GM19238 (cell line): ENCODE results near the gene NINJ1.

ENCODE experiments used
- DNase-seq: peaks from one replicate; pipeline ENCODE4 v3.0.0; 2011; ENCODE audit warnings: low spot score; ENCODE audit not compliant: insufficient read length

NINJ1 gene, protein sequence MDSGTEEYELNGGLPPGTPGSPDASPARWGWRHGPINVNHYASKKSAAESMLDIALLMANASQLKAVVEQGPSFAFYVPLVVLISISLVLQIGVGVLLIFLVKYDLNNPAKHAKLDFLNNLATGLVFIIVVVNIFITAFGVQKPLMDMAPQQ

DNA sequence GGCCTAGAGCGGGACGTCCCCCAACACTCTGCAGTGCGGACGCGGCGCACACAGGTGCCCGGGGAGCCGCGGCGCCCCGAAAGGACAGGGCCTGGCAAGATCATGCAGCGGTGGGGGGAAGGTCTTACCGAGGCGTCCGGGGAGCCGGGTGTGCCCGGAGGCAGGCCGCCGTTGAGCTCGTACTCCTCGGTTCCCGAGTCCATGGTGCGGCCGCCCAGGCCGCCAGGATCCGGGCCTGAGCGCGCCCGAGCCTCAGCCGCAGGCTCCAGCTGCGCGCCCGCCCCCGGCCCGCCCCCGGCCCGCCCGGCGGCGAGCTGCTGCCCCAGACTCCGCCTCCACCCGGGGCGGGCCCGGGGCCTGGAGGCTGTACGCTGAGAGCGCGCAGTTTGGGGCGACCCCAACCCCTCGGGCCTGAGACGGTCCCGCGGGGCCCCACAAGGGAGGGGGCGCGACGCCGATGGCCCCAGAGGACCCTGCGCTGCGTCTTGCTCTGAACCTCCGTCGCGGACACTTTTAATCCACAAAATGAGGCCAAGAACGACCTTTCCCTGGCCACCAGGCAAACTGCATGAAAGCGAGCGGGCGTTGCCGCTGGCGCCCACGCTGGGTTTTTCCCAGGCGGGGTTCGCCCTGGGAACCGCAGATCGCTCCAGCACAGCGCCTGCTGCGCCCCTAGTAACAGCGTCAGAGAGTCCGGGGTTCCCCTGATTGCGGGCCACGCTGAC lies at the start of gene NINJ1:
TSS of gene NINJ1 (minus strand) at position 237 of the 725 bp plus-strand sequence. CDS start at position 203, 34 bp downstream.
- DNase-seq = peak; percentile 81

DNA sequence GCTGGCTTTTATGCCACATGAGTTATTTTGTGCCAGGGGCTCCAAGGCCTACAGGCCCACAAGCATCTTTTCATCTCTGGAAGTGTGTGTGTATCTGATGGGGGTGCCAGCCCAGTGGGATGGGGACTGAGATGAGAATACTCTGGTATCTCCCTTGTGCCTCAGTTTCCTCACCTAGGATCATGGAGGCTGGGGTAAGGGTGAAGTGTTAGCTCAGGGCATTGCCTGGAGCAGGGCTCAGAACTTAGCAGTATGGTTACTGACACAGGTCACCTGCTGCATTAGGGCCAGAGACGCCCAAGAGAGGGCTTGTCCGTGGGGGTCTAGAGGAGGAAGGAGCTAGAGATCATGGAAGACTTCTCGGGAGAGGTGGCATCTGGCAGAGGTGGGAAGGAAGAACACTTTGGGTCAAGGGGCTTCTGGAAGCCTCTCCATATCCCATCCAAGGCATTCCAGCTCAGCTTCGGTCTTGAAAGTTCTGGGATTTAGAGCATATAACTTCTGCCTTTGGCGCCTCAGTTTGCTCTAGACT lies 49.1 kb upstream of the NINJ1 start:
- no peak for DNase-seq

DNA sequence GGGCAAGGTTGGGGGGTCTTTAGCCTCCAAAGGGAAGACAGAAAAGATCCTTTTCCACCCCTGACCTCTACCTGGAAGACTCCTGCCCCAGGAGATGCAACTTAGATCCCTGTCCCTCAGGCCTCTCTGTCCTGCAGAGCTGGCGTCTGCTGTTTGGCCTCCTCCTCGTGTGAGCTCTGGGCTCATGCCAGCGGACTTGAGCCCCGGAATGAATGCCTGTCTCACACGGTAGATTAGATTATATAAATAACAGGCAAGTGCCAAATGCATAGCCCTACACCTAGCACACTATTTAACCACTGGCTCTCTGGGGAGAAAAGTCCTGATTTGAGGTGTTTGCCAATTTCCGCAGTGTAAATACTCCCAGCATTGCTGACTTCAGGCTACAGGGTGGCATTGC lies 48.5 kb upstream of the NINJ1 start:
- no peak for DNase-seq

DNA sequence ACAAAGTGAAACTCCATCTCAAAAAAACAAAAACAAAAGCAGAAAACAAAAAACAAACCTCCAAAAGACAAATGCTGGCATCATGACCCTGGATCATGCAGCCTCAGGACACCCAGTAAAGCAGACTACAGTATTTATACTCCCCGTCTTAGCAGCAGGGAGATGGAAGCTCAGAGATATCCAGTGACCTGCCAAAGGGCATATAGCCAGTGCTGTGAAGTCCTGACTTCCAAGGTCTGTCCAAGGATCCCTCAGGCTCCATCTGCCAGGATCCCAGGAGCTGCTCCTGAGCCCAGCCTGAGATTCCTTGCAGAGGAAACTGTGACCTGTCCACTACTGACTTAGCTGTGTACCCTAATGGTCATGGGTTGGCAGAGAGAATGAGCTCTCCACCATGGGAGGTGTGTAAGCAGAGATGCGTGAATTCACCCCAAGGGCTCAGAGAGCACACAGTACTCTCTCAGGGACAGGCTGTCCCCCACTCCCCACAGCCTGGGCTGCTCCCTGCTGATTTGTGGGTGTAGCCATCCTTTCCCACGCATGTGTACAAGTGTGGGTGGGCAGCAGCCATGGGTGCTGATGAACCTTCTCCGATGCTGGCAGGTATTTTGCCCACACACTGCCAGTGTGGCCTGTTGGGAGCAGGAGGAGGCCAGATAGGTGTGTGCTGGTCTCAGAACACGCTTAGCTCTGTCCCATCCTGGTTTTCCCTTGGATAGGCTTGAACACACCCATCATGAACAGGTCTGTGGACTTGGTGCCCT lies 47.8 kb upstream of the NINJ1 start:
- DNase-seq = no peak

DNA sequence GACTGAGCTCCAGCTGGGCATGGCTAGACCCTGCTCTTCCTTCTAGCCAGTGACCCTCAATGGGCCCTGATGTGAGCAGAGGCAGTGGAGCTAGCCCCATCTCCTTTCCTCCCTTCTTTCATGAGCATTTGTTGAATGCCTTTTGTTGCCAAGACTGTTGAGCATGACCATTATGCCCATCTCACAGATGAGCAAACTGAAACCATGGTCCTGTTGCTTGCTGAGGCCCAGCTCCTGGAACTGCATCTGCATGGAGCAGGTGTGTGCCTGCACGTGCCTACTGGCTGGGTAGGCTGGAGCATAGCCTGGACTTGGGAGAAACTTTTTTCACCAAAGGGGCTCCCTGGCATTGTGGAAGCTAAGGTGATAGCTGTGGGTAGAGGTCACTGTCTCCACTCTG lies 46.9 kb upstream of the NINJ1 start:
- no peak for DNase-seq

DNA sequence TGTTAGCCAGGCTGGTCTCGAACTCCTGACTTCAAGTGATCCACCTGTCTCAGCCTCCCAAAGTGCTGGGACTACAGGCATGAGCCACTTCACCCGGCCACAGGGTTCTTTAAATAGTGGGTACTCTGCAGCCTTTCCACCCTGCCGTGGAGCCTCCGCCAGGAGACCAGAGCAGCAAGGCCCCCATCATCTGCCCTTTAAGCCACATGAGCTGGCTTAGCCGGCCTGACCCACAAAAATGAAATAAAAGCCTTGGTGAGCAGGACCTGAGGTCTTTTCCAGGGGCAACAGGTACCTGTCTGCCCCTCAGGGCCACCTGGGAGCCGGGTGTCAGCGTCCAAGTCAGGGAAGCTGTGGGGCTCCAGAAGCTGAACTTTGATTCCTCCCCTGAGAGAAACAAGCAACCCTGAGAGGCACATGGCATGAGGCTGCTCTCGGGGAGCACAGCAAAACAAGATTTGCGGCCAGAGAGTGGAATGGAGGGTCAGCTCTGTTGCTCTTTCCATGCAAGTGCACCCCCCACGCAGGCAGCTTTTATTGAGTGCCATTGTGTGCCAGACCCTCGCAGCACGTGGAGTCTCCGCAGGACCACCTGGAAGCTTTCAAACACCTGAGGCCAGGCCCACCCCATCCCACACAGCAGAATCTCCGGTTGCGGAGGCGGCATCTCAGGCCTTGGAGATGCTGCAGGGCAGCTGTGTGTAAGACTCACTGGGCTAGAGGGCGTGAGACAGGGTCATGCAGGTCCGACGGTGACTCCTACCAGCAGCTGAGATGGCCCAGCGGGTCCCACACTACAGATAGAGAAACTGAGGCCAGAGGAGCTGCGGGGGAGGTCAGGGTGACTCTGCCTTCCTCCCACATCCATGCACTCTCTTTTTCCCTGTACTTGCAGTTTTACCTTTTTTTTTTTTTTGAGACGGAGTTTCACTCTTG lies 45.1 kb upstream of the NINJ1 start:
- DNase-seq = no peak

DNA sequence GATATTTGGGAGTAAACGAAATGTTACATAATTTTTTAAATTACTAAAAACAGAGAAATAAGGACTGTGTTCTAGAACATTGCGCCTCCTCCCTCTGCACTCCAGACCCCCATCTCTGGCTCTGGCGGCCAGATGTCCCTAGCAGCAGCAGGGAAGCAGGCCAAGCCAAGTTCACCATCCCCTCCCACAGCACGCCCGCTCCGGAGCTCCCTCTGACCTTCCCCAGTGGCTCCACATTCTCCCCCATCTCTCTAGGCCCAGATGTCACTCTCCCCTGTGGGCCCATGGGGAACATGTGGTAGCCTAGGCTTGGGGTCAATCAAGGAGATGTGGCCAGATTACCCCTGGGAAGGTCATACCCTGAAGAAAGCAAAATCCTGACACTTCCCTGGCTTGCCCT lies 43.6 kb upstream of the NINJ1 start:
- no peak for DNase-seq

DNA sequence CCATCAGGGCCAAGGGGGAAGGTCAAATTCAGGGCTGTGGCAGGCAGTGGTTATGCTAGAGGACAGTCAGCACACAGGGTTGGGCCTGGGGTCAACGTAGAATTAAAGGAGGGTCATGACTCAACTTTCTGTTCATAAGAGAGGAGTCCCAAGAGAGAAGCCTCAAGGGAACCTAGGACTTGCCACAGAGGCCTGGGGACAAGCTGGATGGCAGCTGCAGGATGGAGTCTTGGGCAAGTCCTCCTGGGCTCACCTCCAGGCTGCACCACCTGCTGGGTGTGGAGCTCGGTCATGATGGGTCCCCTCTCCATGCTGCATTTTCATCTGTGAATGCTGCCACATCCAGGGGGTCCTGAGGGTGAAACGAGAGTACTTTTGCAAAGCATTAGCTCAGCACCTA lies 40.9 kb upstream of the NINJ1 start:
- DNase-seq = no peak

DNA sequence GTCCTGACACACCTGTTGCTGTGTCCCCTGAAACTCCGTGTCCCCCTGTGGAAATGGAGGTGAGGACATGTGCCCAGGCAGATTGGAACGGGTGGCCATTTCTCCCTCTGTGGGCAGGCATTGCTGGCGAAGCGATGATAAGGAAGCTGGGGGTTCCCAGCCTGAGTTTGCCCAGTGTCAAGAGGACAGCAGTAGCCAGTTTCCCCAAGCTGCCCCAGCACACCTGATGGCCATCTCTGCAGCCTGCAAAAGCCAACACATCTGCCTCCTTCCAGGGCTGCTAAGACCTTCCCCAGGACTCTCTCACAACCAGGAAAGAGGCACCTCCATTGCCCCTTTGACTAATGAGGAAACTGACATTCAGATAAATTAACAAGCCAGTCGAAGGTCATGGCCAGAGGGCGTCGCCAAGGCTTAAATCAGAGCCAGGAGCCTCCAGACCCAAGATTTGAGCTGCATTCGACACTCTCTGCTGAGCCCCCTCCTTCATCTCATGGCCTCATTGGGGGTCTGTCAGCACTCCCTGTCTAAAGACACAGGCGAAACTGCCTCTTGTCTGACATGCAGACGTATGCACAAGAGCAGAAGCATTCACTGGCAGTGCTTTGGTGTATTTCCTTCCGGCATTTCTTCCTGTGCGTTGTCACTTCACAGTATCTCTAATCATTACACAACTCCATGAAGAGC lies 39.5 kb upstream of the NINJ1 start:
- DNase-seq = no peak

DNA sequence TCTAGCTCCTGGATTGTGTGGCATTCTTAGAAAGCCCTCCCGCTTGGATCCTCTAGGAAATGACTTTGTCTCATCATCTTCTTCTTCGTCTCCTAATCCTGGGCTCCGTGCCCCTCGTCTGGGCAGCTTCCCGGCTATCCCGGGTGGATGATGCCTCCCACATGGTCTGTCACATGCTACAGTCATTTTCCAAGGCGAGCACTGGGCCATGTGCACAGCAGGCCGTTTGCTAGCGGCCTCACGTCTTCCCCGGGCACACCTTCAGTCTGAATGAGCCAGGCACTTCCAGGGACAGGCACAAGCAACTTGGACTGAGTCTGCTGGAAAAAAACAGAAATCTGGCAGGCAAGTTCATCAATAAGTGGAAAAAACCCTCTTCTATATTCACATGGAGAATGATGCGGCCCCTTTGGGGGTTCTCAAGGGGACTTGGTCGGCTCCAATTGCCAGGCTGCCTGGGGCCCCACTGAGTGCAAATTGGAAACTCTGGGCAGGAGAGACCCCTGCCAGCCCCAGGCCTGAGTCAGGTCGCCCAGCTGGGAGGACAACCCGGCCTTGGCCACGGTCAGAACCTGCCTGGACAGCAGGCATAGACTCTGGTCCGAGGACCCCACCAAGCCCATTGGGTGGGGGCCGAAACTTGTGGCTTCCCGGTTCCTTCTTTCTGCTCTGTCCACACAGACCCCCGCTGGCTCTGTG lies 38.8 kb upstream of the NINJ1 start:
- no peak for DNase-seq

DNA sequence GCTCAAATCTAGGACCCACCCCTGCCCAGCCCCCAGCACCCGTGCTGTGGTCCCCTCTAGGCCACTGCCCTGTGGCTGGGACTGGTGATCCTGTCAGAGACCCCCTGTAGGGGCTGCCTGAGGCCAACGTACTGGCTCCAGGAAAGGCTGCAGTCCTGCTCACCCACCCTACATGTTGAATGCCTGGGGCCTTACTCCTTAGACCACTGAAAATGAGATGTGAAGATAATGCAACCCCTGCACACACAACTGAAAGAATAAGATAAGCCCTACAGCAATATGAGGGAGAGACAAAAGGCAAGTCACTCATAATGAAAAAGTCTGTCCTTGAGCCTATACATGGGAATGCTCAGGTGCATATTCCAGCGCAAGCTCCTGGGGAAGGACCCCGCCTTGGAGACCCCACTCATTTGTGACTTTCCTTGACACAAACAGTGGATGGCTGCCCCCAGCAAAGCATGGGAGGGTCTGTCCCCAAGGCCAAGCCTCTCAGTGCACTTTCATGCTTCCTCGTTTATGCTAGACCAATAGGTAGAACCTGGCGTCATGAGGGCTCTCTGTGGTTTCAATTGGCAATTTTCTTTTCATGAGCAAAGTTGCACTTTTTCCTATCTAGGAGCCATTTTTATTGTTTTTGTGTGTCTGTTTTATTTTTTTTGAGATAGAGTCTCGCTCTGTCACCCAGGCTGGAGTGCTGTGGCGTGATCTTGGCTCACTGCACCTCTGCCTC lies 37.4 kb upstream of the NINJ1 start:
- DNase-seq = no peak

DNA sequence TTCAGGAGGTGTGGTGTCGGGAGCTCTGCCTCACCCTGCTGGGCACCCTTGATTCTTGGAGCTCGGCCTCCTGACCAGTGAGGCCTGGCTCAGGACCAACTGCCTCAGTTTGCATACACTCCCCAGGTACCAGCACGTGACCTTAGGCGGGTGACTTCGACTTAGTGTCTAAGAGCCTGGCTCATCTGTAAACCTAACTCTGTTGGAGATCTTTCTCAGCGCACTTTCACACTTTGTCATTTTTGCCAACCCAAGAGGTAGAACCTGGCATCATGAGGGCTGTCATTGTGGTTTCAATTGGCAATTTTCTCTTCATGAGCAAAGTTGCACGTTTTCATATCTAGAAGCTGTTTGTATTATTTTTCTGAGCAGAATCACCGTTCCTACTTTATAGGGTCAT lies 36.5 kb upstream of the NINJ1 start:
- no peak for DNase-seq

DNA sequence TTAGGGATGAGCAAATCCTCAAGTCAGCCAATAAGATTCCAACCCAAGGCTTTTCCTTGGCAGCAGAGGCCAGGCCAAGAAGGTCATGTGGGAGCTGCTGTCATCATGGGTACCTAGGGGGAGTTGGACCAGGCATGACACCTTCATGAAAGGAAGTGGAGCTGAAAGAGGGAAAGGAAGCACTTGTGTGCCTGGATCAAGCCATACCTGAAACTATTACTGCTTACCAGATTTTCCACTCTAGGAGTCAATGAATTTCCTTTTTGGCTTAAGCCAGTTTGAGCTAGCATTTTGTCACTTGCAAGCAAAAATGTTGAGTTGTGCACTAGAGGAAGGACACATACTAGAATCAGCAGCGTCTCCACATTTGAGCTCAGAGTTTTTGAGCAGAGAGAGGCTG lies 35.4 kb upstream of the NINJ1 start:
- DNase-seq = no peak

DNA sequence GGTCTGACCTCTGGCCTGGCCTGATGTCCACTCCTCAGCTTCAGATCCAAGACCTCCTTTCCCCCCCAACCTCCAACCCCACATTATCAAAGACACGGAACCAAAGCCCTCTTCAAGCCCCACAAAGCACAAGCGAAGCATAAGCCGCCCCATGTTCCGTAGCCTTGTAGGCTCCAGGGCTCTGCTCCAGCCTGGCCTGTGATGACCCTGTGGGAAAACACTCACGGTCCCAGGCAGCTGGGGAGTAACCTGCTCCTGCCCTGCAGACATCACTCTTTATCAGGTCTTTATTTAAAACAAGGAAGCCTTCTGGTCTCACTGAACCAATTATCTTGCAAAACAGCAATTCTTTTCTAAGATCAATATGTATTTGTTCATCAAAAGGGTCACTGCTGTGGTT lies 34.5 kb upstream of the NINJ1 start:
- DNase-seq = no peak

DNA sequence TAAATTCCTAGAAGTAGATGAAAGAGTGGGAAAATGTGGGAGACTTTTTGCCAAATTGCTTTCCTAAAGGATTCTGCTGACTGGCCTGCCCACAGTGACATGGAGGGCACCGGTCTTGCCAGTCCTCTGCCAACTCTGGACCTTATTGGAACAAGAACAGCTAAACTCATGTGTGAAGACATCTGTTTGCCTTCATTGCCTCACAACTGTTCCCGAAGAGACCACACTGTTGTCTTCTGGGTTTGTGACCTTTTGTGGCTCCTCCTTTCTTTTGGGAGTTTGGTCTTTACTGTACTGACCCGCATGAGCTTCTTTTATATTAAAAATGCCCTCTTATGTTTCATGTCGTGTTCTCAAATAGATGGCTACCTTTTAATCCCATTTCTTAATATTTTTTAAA lies 33.8 kb upstream of the NINJ1 start:
- no peak for DNase-seq

DNA sequence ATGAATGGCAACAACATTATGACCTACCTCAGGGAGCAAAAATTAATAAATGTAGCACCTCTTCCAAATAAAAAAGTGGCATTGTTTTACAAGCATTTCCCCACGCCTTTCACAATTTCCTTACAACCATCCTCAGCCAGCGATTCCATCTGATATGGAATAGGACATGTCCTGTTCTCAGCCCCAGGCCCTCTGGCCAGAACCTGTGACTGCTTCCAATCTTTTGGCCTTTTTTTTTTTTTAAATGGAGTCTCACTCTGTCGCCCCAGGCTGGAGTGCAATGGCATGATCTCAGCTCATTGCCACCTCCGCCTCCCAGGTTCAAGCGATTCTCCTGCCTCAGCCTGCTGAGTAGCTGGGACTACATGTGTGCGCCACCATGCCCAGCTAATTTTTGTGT lies 33.1 kb upstream of the NINJ1 start:
- no peak for DNase-seq

DNA sequence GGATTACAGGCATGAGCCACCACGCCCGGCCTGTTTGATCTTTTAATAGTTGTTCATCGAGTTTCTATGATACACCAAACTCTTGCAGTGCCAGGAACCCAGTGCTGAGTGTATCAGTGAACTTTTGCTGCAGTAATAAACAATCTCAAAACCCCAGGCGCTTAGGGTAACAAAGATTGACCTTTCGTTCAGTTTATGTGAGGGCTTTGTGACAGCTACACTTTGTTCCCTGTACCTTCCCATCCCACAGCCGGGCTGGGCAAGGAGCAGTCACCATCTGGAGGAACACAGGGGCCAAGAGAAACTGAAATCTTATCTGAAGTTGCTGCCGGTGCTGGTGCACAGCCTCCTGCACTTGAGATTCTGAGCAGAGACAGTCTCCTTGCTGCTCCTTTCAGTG lies 32.6 kb upstream of the NINJ1 start:
- DNase-seq = no peak

DNA sequence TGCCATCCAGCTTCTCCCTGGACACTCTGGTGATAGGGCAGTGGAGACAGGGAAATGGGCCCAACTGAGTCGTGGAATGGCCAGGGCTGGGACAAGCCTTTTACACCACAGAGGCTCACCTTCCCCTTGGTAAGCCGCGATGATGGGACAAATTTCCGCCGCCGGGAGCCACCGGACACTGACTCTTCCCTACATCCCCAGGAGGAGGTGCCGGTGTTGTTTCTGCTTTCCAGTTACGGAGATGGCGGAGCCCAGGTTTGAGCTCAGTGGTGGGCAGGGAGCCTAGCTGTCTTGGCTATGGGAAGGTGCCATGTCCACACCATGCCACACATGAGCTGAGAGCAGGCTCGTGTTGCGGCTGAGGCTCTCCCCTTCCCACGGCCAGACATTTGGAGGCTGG lies 30.0 kb upstream of the NINJ1 start:
- DNase-seq = no peak

DNA sequence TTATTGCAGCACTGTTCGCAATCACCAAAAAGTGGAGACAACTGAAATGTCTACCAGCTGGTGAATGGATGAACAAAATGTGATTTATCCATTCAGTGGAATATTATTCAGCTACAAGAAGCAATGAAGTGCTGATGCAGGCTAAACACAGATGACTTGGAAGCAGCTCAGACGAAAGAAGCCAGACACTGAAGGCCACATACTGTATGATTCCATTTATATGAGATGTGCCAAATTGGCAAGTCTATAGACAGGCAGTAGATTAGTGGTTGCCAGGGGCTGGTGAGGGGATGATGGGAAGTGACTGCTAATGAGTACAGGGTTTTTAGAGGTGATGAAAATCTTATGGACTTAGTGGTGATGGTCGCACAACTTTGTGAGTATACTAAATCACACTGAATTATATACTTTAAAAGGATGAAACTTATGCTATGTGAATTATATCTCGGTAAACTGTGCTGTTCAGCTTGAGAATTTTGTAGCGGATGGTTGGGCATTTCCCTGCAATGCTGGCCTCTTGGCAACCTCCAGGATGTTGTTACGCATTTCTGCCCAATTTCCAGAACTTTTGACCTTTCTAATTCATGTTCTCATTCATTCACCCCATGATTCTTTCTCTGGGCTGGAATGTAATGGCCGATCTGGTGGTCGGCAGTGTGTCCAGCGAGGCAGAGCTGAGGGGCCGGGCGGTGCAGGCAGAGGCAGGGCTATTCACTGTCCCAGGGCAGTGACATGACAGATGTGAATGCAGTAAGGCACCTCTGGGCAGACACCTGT lies 27.9 kb upstream of the NINJ1 start:
- no peak for DNase-seq
